Right lobe of liver (tissue), 6 donors: ENCODE data around the gene TPRG1L. TPM values are rescaled to one million over a fixed set of nuclear protein-coding genes. Genes with fewer than 3 reads are reported as not detected.
A peak's percentile ranks its signal among the peaks of the same experiment; 100 is the strongest.

Experiments used
- ATAC-seq, 4 donors: fragments of 200-7000 bp; cut with Tn5 transposase; one replicate each; pipeline ENCODE4 v1.9.1; 2020; ENCODE audit warnings: mild to moderate bottlenecking in 4 of 4, moderate library complexity in 4 of 4
- DNase-seq, 3 donors: peaks; one replicate each; pipeline ENCODE4 v3.0.0-alpha.2; 2020
- H3K27ac ChIP-seq, 3 donors: fragments of 200-600 bp; one replicate each; pipeline ENCODE4 v1.8.0; 2022
- H3K27me3 ChIP-seq, 2 donors: fragments of 200-600 bp; one replicate each; pipeline ENCODE4 v1.8.0; 2022
- H3K36me3 ChIP-seq, 4 donors: fragments of 200-600 bp; sonication (generic) in 1 of 4; one replicate each; pipeline versions ENCODE4 v1.5.1 to v1.8.0; 2017 to 2022; ENCODE audit warnings: control low read depth in 1 of 4
- H3K4me1 ChIP-seq, 4 donors: fragments of 200-600 bp; sonication (generic) in 1 of 4; one replicate each; pipeline versions ENCODE4 v1.5.1 to v1.8.0; 2017 to 2022; ENCODE audit warnings: control low read depth in 1 of 4
- H3K4me3 ChIP-seq, 3 donors: fragments of 200-600 bp; one replicate each; pipeline ENCODE4 v1.8.0; 2022
- H3K9me3 ChIP-seq, 4 donors: fragments of 200-600 bp; sonication (generic) in 1 of 4; one replicate each; pipeline versions ENCODE4 v1.5.1 to v1.8.0; 2017 to 2022; ENCODE audit warnings: control low read depth in 1 of 4
- POLR2A ChIP-seq: fragments of 450-650 bp; IDR thresholded peaks from one replicate; pipeline ENCODE4 v1.6.1; 2017; ENCODE audit warnings: antibody characterized with exemption, mild to moderate bottlenecking
- WGBS: methylation state at CpG from one replicate; pipeline ENCODE4 v1.1.6; 2018; ENCODE audit warnings: low coverage, low lambda C conversion rate; ENCODE audit not compliant: insufficient coverage; ENCODE audit errors: missing lambda C conversion rate; 5-methylcytosine and 5-hydroxymethylcytosine counted together
- intact Hi-C, 2 donors: fragments of 100-400 bp; cut with DNase I; formaldehyde crosslinking; loops; one replicate each; pipeline versions ENCODE4 v1.11.2 to v1.14.1; 2022
- total RNA-seq, 6 experiments: library from RNA; depleted of rRNA in 2 of 6; stranded (reverse); fragments of >200 nt in 2 of 6; fragmentation: NEBNext Ultra II Directional in 3 of 6; extraction: Animal tissue kit (Norgen Biotek cat#: 25700) in 3 of 6; gene quantifications; one replicate each; pipeline versions ENCODE4 v1.1.0 to v1.2.4, GENCODE V29; 2016 to 2023
- TF ChIP-seq, protein P1 (sequence below), 4 donors: fragments of 200-600 bp in 3 of 4; fragments of 450-650 bp in 1 of 4; IDR thresholded peaks; one replicate each; pipeline versions ENCODE4 v1.5.1 to v1.8.0; 2016 to 2022; ENCODE audit warnings: antibody characterized with exemption in 4 of 4, mild to moderate bottlenecking in 2 of 4
- donor health status: DM: no; HTN: yes; CAD: no.
- donor health status: DM: no; HTN: no; CAD: no.
- donor health status: DM: no; HTN: no; CAD: no.
- donor health status: DM: no; HTN: yes; CAD: no.
- donor health status: DM: no; HTN: yes; CAD: no.

Gene TPRG1L
- total RNA-seq, 6 experiments from 2014 or later = 42.5 to 54.6 (median 53.4) TPM

GRCh38 chr1:3672231-3672970, 47.6 kb downstream of the TPRG1L start:
- H3K27ac ChIP-seq = no peak overlapping the region
- TF ChIP-seq, protein P1, sequence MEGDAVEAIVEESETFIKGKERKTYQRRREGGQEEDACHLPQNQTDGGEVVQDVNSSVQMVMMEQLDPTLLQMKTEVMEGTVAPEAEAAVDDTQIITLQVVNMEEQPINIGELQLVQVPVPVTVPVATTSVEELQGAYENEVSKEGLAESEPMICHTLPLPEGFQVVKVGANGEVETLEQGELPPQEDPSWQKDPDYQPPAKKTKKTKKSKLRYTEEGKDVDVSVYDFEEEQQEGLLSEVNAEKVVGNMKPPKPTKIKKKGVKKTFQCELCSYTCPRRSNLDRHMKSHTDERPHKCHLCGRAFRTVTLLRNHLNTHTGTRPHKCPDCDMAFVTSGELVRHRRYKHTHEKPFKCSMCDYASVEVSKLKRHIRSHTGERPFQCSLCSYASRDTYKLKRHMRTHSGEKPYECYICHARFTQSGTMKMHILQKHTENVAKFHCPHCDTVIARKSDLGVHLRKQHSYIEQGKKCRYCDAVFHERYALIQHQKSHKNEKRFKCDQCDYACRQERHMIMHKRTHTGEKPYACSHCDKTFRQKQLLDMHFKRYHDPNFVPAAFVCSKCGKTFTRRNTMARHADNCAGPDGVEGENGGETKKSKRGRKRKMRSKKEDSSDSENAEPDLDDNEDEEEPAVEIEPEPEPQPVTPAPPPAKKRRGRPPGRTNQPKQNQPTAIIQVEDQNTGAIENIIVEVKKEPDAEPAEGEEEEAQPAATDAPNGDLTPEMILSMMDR (IDR thresholded peaks at IDR 0.05) = no peak
- TF ChIP-seq POLR2A = no peak
- H3K4me1 ChIP-seq = peaks cover 0 to 5% (median 2%) of the 10 kb centered on the region in 4 donors
- ATAC-seq = no peak
- H3K4me3 ChIP-seq = no peak overlapping the region
- WGBS = 74% methylated on average over 12 of the region's 21 CpGs
- no peaks in the 10 kb centered on the region for H3K36me3 ChIP-seq
- no peaks in the 10 kb centered on the region for H3K27me3 ChIP-seq
- intact Hi-C loops = no loop called here
- peak; percentile 13 to 40 (median 35) for DNase-seq
- no peaks in the 10 kb centered on the region for H3K9me3 ChIP-seq

DNA sequence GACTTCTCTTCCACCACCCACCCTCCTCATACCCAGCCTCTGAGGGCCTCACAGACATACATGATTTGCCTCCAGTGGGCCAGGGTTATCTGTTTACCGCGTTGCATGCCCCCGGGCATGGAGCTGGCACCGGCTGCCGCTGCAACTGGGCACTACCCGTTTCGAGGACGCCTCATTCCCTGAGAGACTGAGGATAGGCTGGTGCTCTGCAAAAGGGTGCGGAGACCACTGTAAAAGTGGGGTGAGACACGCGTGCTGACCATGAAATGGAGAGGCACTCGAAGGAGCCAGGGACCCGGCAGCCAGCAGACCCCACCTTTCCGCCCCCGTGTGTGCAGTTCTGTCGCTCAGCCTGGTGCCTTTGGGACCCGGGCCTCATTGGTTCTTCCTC, 48.2 kb downstream of the TPRG1L start:
- DNase-seq (peak in 2 of 3 donors; percentile 9 to 29), ATAC-seq (no peak)
- Histone ChIP-seq H3K4me3 (no peak overlapping the region), H3K9me3 (no peaks in the 10 kb centered on the region), H3K4me1 (peaks cover 0 to 5% (median 2%) of the 10 kb centered on the region in 4 donors), H3K27me3 (no peaks in the 10 kb centered on the region), H3K27ac (no peak overlapping the region), H3K36me3 (no peaks in the 10 kb centered on the region)
- no peak for TF ChIP-seq POLR2A
- TF ChIP-seq, protein P1 (IDR thresholded peaks at IDR 0.05) = no peak
- intact Hi-C loops = no loop called here
- WGBS = 83% methylated on average over 8 of the region's 17 CpGs

GRCh38 chr1:3673381-3674099, 48.7 kb downstream of the TPRG1L start:
- DNase-seq = peak in 2 of 3 donors; percentile 11 to 48
- Histone ChIP-seq H3K9me3 (no peaks in the 10 kb centered on the region), H3K36me3 (no peaks in the 10 kb centered on the region), H3K27me3 (no peaks in the 10 kb centered on the region), H3K4me1 (peaks cover 0 to 5% (median 2%) of the 10 kb centered on the region in 4 donors), H3K27ac (no peak overlapping the region), H3K4me3 (no peak overlapping the region)
- WGBS = 83% methylated on average over 2 of the region's 25 CpGs
- ATAC-seq = no peak
- intact Hi-C loops = no loop called here
- TF ChIP-seq, protein P1 (IDR thresholded peaks at IDR 0.05) = no peak
- TF ChIP-seq POLR2A = no peak

GRCh38 chr1:3674100-3675094, 49.6 kb downstream of the TPRG1L start:
- DNase-seq (peak in 1 of 3 donors; percentile 14), ATAC-seq (no peak)
- 84% methylated on average over 5 of the region's 30 CpGs for WGBS
- no peaks in the 10 kb centered on the region for H3K4me1 ChIP-seq
- H3K36me3 ChIP-seq = no peaks in the 10 kb centered on the region
- no peaks in the 10 kb centered on the region for H3K27me3 ChIP-seq
- intact Hi-C loops = no loop called here
- H3K4me3 ChIP-seq = no peak overlapping the region
- TF ChIP-seq, protein P1 (IDR thresholded peaks at IDR 0.05) = no peak
- TF ChIP-seq POLR2A = no peak
- H3K27ac ChIP-seq = no peak overlapping the region
- no peaks in the 10 kb centered on the region for H3K9me3 ChIP-seq
